H1 (cell line): ENCODE measurements around the gene CNIH3.

Experiments
- JUND ChIP-seq: IDR thresholded peaks from 2 replicates; pipeline ENCODE4 v1.6.1; 2011; ENCODE audit warnings: mild to moderate bottlenecking, improper control_type of control experiment, low read length
- SRF ChIP-seq: IDR thresholded peaks from 2 replicates; pipeline ENCODE4 v1.6.1; 2011; ENCODE audit warnings: mild to moderate bottlenecking, low read depth, low read length, moderate library complexity
- TF ChIP-seq, protein P1 (sequence below), 3 experiments: IDR thresholded peaks; 1 replicate in 2 of 3; 2 replicates in 1 of 3; pipeline versions ENCODE4 v1.5.1 to v1.6.1; 2011; ENCODE audit warnings: low read length in 3 of 3, mild to moderate bottlenecking in 3 of 3, inconsistent platforms in 2 of 3, low read depth in 1 of 3, moderate library complexity in 1 of 3; ENCODE audit not compliant: insufficient read depth in 1 of 3; ENCODE audit errors: control extremely low read depth in 1 of 3

GRCh38 chr1:224768971-224769370 is 152.9 kb downstream of the CNIH3 start:
- TF ChIP-seq, protein P1, sequence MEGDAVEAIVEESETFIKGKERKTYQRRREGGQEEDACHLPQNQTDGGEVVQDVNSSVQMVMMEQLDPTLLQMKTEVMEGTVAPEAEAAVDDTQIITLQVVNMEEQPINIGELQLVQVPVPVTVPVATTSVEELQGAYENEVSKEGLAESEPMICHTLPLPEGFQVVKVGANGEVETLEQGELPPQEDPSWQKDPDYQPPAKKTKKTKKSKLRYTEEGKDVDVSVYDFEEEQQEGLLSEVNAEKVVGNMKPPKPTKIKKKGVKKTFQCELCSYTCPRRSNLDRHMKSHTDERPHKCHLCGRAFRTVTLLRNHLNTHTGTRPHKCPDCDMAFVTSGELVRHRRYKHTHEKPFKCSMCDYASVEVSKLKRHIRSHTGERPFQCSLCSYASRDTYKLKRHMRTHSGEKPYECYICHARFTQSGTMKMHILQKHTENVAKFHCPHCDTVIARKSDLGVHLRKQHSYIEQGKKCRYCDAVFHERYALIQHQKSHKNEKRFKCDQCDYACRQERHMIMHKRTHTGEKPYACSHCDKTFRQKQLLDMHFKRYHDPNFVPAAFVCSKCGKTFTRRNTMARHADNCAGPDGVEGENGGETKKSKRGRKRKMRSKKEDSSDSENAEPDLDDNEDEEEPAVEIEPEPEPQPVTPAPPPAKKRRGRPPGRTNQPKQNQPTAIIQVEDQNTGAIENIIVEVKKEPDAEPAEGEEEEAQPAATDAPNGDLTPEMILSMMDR (IDR thresholded peaks at IDR 0.05; ENCODE audit: control extremely low read depth in 1 of 3, insufficient read depth in 1 of 3, low read depth in 1 of 3, low read length in 3 of 3), result no peak
- no peak for TF ChIP-seq SRF
- TF ChIP-seq JUND, result no peak
